ENCODE data around the gene PDE11A.

PDE11A gene

GRCh38 chr2:177710889-177711288 lies 361.7 kb downstream of the PDE11A start:
- FAIRE-seq (no peak), DNase-seq (ENCODE audit: insufficient read length) (no peak)
- TF ChIP-seq POLR2AphosphoS5 (IDR thresholded peaks at IDR 0.05; ENCODE audit: low read depth, low read length) = no peak
- no peak for TF ChIP-seq POLR2A (IDR thresholded peaks at IDR 0.05; ENCODE audit: low read depth, low read length)
- TF ChIP-seq TAF1 (IDR thresholded peaks at IDR 0.05; ENCODE audit: borderline replicate concordance, low read depth, low read length) = no peak

GRCh38 chr2:177709986-177710401 lies 362.6 kb downstream of the PDE11A start:
- FAIRE-seq (no peak), DNase-seq (ENCODE audit: insufficient read length) (no peak)
- TF ChIP-seq TAF1 (IDR thresholded peaks at IDR 0.05; ENCODE audit: borderline replicate concordance, low read depth, low read length) (no peak), POLR2A (IDR thresholded peaks at IDR 0.05; ENCODE audit: low read depth, low read length) (no peak), POLR2AphosphoS5 (IDR thresholded peaks at IDR 0.05; ENCODE audit: low read depth, low read length) (no peak)

DNA sequence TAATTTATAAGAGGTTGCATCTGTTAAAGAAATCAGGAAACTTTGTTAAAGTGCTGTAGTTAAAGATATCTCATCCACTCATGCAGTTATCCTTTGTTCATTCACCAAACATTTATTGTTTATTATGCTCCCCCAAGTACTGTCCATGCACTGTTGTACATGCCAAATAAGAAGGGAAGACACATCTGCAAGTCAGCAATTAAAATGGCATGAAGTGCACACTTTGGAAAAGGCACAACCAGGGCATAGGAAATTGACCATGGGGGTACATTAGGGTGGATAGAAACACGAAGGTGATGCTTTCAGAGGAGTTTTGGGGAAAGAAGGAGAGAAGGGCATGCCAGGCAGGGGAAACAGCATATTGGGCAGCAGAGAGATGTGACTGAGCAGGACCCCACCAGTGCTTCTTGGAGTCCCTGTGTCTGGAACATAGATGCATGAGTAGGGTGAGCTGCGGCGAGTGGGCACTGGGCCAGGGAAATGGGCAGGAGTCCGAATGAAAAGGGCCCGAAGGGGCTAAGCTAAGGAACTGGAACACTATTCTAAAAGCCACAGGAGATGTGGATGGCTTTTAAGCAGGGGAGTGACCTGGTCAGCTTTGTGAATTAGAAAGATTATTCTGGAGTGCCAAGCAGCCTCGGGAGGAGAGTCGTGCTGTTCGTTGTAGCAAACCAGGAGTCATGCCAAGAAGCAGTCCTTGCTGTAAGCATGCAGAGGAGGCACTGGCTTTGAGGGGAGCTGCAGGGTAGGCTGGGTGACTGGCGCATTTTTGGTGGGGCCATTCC lies 363.7 kb downstream of the PDE11A start:
- no peak for FAIRE-seq
- DNase-seq (ENCODE audit: insufficient read length) = no peak
- TF ChIP-seq POLR2A (IDR thresholded peaks at IDR 0.05; ENCODE audit: low read depth, low read length) (no peak), POLR2AphosphoS5 (IDR thresholded peaks at IDR 0.05; ENCODE audit: low read depth, low read length) (no peak), TAF1 (IDR thresholded peaks at IDR 0.05; ENCODE audit: borderline replicate concordance, low read depth, low read length) (no peak)

GRCh38 chr2:177708106-177708505 lies 364.5 kb downstream of the PDE11A start:
- DNase-seq (ENCODE audit: insufficient read length) (no peak), FAIRE-seq (no peak)
- TF ChIP-seq POLR2AphosphoS5 (IDR thresholded peaks at IDR 0.05; ENCODE audit: low read depth, low read length) = no peak
- no peak for TF ChIP-seq POLR2A (IDR thresholded peaks at IDR 0.05; ENCODE audit: low read depth, low read length)
- TF ChIP-seq TAF1 (IDR thresholded peaks at IDR 0.05; ENCODE audit: borderline replicate concordance, low read depth, low read length) = no peak

GRCh38 chr2:177705511-177706173 lies 366.9 kb downstream of the PDE11A start:
- TF ChIP-seq POLR2AphosphoS5 (IDR thresholded peaks at IDR 0.05; ENCODE audit: low read depth, low read length) = no peak
- TF ChIP-seq POLR2A (IDR thresholded peaks at IDR 0.05; ENCODE audit: low read depth, low read length) = no peak
- no peak for TF ChIP-seq TAF1 (IDR thresholded peaks at IDR 0.05; ENCODE audit: borderline replicate concordance, low read depth, low read length)
- FAIRE-seq = no peak
- no peak for DNase-seq (ENCODE audit: insufficient read length)

DNA sequence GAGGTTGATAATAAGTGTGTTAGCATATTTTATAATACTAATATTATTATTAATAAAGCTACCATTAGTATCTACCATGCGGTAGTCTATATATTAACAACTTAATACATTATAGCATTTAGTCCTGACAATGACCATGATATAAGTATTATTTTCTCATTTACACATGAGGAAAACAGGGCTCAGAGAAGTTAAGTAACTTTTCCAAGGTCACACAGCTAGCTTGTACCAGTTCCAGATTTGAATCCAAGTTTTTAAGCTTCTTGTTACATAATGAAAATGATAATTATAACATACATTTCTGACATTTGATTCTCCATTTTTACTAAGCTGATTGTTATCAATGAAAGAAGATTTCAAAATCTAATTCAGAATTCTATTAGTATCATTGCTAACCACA lies 369.4 kb downstream of the PDE11A start:
- FAIRE-seq (no peak), DNase-seq (ENCODE audit: insufficient read length) (no peak)
- no peak for TF ChIP-seq TAF1 (IDR thresholded peaks at IDR 0.05; ENCODE audit: borderline replicate concordance, low read depth, low read length)
- TF ChIP-seq POLR2AphosphoS5 (IDR thresholded peaks at IDR 0.05; ENCODE audit: low read depth, low read length) = no peak
- TF ChIP-seq POLR2A (IDR thresholded peaks at IDR 0.05; ENCODE audit: low read depth, low read length) = no peak

DNA sequence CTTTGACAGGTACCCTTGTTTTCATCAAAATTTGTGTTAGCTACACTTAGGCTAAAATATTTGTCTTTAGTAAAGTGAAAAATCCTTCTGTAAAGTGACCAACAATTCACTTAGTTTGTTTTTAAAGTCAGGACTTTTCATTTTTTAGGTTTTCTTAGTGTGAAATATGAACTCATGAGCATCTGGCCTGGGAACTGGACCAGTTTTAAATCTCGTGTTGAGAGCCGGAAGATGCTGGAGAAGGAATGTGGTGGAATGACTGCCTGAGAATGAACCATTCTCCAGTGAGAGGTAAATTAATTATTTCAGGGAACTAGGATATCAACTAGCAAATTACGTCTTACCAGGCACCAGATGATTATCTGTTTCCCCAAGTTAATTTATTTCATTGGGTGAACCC lies 374.3 kb downstream of the PDE11A start:
- TF ChIP-seq POLR2AphosphoS5 (IDR thresholded peaks at IDR 0.05; ENCODE audit: low read depth, low read length) = no peak
- TF ChIP-seq POLR2A (IDR thresholded peaks at IDR 0.05; ENCODE audit: low read depth, low read length) = no peak
- no peak for TF ChIP-seq TAF1 (IDR thresholded peaks at IDR 0.05; ENCODE audit: borderline replicate concordance, low read depth, low read length)
- DNase-seq (ENCODE audit: insufficient read length) = no peak
- FAIRE-seq = no peak

DNA sequence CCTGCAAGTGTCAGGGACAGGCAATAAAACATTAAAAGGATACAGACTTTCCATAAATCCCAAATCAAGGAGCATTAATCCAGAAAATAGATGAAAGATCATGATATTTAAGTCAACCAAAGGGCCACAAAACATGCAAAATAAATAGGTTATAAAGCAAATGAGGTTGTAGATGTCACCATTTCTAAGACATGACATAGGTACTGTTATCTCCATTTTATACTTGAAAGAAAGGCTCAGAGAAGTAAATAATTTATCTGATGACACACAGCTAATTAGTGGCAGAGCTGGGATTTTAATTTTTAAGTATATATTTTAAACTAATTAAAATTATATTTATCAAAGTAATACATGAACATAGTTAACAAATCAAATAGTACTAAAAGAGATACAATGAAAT lies 378.2 kb downstream of the PDE11A start:
- DNase-seq (ENCODE audit: insufficient read length) = no peak
- TF ChIP-seq TAF1 (IDR thresholded peaks at IDR 0.05; ENCODE audit: borderline replicate concordance, low read depth, low read length) = no peak
- TF ChIP-seq POLR2A (IDR thresholded peaks at IDR 0.05; ENCODE audit: low read depth, low read length) = no peak
- no peak for FAIRE-seq

DNA sequence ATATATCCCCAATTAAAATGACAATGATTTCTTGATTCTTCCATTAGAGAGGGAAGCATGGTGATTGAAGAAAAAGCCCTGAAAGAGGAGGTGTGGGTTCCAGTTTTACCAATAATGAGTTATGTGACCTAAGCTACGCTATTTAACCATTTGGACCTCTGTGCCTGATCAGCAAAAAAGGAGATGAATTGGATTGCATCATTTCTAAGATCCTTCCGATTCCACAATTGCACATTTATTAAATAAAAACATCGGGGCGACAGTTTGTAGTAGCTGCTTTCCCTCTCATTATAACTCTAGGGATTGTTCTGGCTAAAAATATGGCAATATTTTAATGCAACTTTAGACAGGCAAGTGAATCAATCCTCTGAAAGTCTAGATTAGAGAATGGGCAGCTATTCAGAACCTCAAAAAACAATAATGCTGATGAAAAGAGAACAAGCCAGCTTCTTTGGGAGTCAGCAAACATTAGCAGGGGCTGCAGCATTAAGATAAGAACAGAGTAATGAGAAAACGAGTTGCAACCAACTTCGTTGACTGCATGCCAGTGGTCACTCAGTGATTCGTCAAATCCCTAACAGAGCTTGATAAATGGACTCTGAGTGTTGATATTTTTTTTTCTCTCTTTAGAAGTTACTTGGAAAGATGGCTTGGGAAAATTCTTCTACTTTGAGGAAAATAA lies 378.8 kb downstream of the PDE11A start:
- DNase-seq (ENCODE audit: insufficient read length) = no peak
- no peak for FAIRE-seq
- TF ChIP-seq POLR2A (IDR thresholded peaks at IDR 0.05; ENCODE audit: low read depth, low read length) (no peak), TAF1 (IDR thresholded peaks at IDR 0.05; ENCODE audit: borderline replicate concordance, low read depth, low read length) (no peak), POLR2AphosphoS5 (IDR thresholded peaks at IDR 0.05; ENCODE audit: low read depth, low read length) (no peak)

GRCh38 chr2:177692783-177693269 lies 379.8 kb downstream of the PDE11A start:
- no peak for DNase-seq (ENCODE audit: insufficient read length)
- no peak for FAIRE-seq
- no peak for TF ChIP-seq POLR2AphosphoS5 (IDR thresholded peaks at IDR 0.05; ENCODE audit: low read depth, low read length)
- TF ChIP-seq TAF1 (IDR thresholded peaks at IDR 0.05; ENCODE audit: borderline replicate concordance, low read depth, low read length) = no peak
- no peak for TF ChIP-seq POLR2A (IDR thresholded peaks at IDR 0.05; ENCODE audit: low read depth, low read length)

- FAIRE-seq (no peak), DNase-seq (ENCODE audit: insufficient read length) (no peak)
- TF ChIP-seq POLR2AphosphoS5 (IDR thresholded peaks at IDR 0.05; ENCODE audit: low read depth, low read length) (no peak), POLR2A (IDR thresholded peaks at IDR 0.05; ENCODE audit: low read depth, low read length) (no peak), TAF1 (IDR thresholded peaks at IDR 0.05; ENCODE audit: borderline replicate concordance, low read depth, low read length) (no peak)
Observed at GRCh38 chr2:177692042-177692782, 380.4 kb downstream of the PDE11A start.

Measured in GM12892 (cell line).